BJ (cell line): ENCODE data around the gene MAGEA8. TPM values are rescaled to one million over a fixed set of nuclear protein-coding genes. Genes with fewer than 3 reads are reported as not detected.
"Not testable (repeated sequence)": the region's sequence is repeated elsewhere in the genome, so short reads cannot be mapped to it uniquely, and the experiment has no call there.

Source experiments
- CTCF ChIA-PET: fragments of 350-600 bp; formaldehyde crosslinking; extraction: SDS; loops from one replicate; lab custom pipeline; 2021; ENCODE audit warnings: antibody characterized with exemption, inconsistent platforms; lab: Yijun Ruan, JAX
- POLR2A ChIA-PET: fragments of 300-600 bp; sonication (Branson Sonifier 250); formaldehyde crosslinking; extraction: SDS; loops from one replicate; lab custom pipeline; 2021; ENCODE audit warnings: antibody characterized with exemption; lab: Charles Lee
- DNase-seq: peaks from one replicate; pipeline ENCODE4 v3.0.0-alpha.2; 2011; ENCODE audit warnings: low read depth
- H3K27me3 ChIP-seq: 2 replicates; pipeline ENCODE4 v1.6.0; 2011; ENCODE audit warnings: low read length; ENCODE audit not compliant: control insufficient read depth, insufficient read depth
- H3K36me3 ChIP-seq: 2 replicates; pipeline ENCODE4 v1.5.1; 2011; ENCODE audit warnings: low read length; ENCODE audit not compliant: control insufficient read depth, insufficient read depth
- H3K4me3 ChIP-seq: 2 replicates; pipeline ENCODE4 v1.5.1; 2011; ENCODE audit warnings: low read depth, mild to moderate bottlenecking, control low read depth, low read length
- polyA minus RNA-seq: library from RNA; depleted of rRNA, polyadenylated mRNA; stranded (reverse); fragments of >200 nt; gene quantifications from 2 replicates; pipeline ENCODE4 v1.2.3, GENCODE V29; 2011; rRNA and poly(A)+ RNA removed
- polyA plus RNA-seq: library from polyadenylated mRNA; depleted of rRNA; stranded (reverse); fragments of >200 nt; gene quantifications from 2 replicates; pipeline ENCODE4 v1.2.3, GENCODE V29; 2011; rRNA removed
- TF ChIP-seq, protein P1 (sequence below): IDR thresholded peaks from 2 replicates; pipeline ENCODE4 v1.5.1; 2011; ENCODE audit warnings: low read depth, mild to moderate bottlenecking, control low read depth, inconsistent platforms, low read length, moderate library complexity; ENCODE audit not compliant: insufficient read depth

The MAGEA8 gene, protein sequence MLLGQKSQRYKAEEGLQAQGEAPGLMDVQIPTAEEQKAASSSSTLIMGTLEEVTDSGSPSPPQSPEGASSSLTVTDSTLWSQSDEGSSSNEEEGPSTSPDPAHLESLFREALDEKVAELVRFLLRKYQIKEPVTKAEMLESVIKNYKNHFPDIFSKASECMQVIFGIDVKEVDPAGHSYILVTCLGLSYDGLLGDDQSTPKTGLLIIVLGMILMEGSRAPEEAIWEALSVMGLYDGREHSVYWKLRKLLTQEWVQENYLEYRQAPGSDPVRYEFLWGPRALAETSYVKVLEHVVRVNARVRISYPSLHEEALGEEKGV
- polyA plus RNA-seq (not detected in 2 replicates), polyA minus RNA-seq (not detected in 2 replicates)

- CTCF ChIA-PET = no interaction called here
- Histone ChIP-seq H3K4me3 (no peak within 1 kb of the TSS), H3K27me3 (no peaks in the 10 kb centered on the region), H3K36me3 (no peaks in the 10 kb centered on the region)
- TF ChIP-seq, protein P1, sequence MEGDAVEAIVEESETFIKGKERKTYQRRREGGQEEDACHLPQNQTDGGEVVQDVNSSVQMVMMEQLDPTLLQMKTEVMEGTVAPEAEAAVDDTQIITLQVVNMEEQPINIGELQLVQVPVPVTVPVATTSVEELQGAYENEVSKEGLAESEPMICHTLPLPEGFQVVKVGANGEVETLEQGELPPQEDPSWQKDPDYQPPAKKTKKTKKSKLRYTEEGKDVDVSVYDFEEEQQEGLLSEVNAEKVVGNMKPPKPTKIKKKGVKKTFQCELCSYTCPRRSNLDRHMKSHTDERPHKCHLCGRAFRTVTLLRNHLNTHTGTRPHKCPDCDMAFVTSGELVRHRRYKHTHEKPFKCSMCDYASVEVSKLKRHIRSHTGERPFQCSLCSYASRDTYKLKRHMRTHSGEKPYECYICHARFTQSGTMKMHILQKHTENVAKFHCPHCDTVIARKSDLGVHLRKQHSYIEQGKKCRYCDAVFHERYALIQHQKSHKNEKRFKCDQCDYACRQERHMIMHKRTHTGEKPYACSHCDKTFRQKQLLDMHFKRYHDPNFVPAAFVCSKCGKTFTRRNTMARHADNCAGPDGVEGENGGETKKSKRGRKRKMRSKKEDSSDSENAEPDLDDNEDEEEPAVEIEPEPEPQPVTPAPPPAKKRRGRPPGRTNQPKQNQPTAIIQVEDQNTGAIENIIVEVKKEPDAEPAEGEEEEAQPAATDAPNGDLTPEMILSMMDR = no peak
- POLR2A ChIA-PET = no interaction called here
- no peak for DNase-seq
These were observed at the start of gene MAGEA8 for GRCh38 chrX:149881081-149881711. TSS of gene MAGEA8 (plus strand) at chrX:149881183. CDS start at chrX:149884273, 3,090 bp downstream.

- ChIA-PET POLR2A (no interaction called here), CTCF (no interaction called here)
- TF ChIP-seq, protein P1 = no peak
- no peak overlapping the region for H3K4me3 ChIP-seq
- no peak for DNase-seq
- no peaks in the 10 kb centered on the region for H3K36me3 ChIP-seq
- no peaks in the 10 kb centered on the region for H3K27me3 ChIP-seq
These were observed 49.5 kb upstream of the MAGEA8 start for GRCh38 chrX:149831473-149831872.

DNA sequence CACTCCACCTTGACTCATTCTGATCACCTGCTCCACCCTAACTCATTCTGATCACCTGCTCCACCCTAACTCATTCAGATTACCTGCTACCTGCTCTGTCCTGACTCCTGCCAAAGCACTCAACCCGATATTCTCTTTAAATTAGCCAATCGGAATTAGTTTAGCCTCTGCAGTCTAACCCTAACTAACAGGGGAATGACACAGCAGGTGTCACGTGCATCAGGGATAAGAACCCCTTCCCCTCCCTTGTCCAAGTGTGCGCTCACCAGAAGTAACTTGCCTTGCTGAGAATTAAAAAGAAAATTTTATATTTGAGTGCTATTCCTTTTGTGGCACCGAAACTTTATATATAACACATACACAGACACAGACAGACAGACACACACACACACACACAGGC lies 44.3 kb upstream of the MAGEA8 start:
- DNase-seq, POLR2A ChIA-PET, H3K4me3 ChIP-seq, H3K27me3 ChIP-seq, H3K36me3 ChIP-seq, CTCF ChIA-PET: not testable (repeated sequence)

GRCh38 chrX:149837167-149837566 lies 43.8 kb upstream of the MAGEA8 start:
- ChIA-PET POLR2A (no interaction called here), CTCF (no interaction called here)
- Histone ChIP-seq H3K36me3 (no peaks in the 10 kb centered on the region), H3K27me3 (no peaks in the 10 kb centered on the region), H3K4me3 (no peak overlapping the region)
- TF ChIP-seq, protein P1 = no peak
- DNase-seq = no peak

DNA sequence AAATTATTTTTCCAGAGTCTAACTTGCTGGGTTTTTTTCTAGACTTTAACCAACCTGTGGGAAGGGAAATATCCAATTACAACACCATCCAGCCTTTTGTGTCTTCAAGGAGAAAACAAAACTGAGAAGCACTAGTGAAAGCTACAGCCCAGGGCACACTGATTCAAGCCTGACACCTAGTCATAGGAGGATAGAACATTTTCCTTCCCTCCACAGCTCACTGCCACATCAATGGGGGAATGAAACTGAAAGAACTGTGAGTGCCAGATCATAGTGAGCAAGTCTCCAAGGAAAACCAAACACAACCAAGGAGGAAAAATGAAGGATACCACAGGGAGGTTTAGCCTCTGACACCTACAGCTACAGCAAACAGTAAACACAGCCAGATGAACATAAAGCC lies 43.3 kb upstream of the MAGEA8 start:
- no peaks in the 10 kb centered on the region for H3K36me3 ChIP-seq
- ChIA-PET CTCF (no interaction called here), POLR2A (no interaction called here)
- H3K4me3 ChIP-seq = no peak overlapping the region
- TF ChIP-seq, protein P1 = no peak
- no peak for DNase-seq
- H3K27me3 ChIP-seq = no peaks in the 10 kb centered on the region
